Endometrial microvascular endothelial cells (primary cell): ENCODE measurements around the gene TRAFD1. TPM values are rescaled to one million over a fixed set of nuclear protein-coding genes. Genes with fewer than 3 reads are reported as not detected.
"Not testable (repeated sequence)": the region's sequence is repeated elsewhere in the genome, so short reads cannot be mapped to it uniquely, and the experiment has no call there.

Experiments used
- in situ Hi-C: cut with HindIII; loops from 2 replicates; pipeline ENCODE4 v1.10.0; 2017; ENCODE audit warnings: low sequenced_read_pairs, low pct_unique_long_range_greater_than_20kb; ENCODE audit errors: inconsistent ontology term
- total RNA-seq: library from RNA; depleted of rRNA; stranded (reverse); fragments of >200 nt; gene quantifications from one replicate; pipeline ENCODE4 v1.2.3, GENCODE V29; 2015; ENCODE audit errors: inconsistent ontology term

The TRAFD1 gene, protein sequence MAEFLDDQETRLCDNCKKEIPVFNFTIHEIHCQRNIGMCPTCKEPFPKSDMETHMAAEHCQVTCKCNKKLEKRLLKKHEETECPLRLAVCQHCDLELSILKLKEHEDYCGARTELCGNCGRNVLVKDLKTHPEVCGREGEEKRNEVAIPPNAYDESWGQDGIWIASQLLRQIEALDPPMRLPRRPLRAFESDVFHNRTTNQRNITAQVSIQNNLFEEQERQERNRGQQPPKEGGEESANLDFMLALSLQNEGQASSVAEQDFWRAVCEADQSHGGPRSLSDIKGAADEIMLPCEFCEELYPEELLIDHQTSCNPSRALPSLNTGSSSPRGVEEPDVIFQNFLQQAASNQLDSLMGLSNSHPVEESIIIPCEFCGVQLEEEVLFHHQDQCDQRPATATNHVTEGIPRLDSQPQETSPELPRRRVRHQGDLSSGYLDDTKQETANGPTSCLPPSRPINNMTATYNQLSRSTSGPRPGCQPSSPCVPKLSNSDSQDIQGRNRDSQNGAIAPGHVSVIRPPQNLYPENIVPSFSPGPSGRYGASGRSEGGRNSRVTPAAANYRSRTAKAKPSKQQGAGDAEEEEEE
- 18.5 TPM for total RNA-seq

DNA sequence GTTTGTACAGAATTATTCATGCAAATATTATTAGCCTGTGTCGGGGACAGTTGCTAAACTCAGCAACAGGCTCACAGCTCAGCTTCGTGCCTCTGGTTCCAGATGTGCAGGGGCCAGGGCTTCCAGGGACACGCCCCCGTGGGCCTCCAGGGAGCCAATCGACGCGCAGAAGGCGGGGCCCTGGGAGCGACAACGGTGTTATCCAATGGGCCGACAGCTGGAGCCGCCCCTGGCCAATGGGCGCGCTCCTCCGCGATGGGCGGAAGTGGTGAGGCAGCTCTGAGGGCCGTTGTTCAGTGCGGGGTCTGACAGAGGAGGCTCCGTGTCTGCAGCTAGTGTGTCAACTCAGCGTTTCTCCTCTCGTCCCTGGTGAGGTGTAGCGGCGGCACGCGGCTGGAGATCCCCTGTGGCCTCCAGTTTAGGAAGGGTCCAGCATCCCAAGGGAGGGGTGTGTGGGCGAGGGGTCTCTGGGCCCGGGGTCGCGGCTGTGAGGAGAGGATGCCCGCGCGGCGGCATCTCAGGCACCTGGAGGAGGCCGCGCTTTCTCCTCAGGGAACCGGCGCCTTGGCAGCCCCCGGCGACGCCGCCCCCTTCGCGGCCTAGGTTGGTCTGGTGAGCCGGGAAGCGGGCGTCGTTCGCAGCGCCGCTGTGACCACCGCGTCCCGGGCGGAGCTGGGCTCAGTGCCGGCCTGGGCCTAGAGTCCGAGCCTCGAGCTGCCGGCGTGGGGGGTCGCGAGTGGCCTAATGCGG, at the start of gene TRAFD1:
Gene TRAFD1 (plus strand): TSS at position 311 of the 750 bp plus-strand sequence. CDS start 4,963 bp downstream, outside the sequence.
- in situ Hi-C loops = no loop called here

DNA sequence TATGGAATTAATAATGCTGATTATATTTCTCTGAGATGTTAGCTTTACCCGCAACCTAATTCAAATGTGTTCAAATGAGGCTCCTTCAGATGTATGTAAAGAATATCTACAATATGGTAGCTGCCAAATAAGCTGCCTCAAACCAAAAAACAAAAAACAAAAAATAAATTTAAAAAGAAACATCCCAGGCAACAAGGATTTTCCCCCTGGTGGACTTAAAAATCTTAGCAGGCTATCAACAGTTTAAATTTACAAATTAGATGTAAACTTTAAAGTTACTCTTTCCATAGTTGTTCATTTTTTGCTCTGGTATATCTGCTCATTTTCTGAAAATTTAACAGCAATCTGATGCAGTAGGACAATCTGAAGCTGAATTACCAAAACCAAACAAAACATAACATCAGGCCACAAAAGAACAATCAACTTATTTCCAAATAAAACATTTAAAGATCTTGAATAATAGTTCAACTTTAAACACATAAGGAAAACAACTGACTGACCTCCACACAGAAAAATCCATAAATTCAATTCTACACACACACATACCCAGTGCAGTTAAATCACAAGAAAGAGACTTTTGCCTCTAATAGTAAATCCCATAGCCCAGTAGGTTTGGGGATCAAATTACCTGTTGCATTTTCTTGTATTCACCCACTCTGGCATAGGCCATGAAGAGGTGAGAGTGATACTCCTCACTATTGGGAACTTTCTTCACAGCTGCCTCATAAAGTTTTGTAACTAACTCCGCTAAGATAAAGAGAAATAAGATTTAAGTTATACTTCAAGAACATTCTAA, 38.1 kb upstream of the TRAFD1 start:
- in situ Hi-C loops = no loop called here

DNA sequence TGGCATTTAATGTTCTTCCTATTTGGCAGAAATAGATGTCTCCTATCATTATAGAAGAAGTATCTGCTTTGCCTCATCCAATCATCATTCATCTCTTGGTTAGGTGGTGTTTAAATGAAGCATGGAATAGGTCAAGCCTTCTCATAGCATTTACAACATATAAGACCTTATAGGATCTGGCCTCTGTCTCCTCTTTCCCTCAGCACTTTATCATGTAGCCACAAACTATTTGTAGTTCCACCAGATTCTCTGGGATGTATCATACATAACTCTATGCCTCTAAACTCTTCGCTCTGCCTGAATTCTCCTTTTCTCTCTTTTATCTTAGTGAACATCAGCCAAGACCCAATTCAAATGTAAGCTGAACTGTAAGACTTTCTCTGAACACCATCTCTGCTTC, 37.5 kb upstream of the TRAFD1 start:
- in situ Hi-C loops = no loop called here

DNA sequence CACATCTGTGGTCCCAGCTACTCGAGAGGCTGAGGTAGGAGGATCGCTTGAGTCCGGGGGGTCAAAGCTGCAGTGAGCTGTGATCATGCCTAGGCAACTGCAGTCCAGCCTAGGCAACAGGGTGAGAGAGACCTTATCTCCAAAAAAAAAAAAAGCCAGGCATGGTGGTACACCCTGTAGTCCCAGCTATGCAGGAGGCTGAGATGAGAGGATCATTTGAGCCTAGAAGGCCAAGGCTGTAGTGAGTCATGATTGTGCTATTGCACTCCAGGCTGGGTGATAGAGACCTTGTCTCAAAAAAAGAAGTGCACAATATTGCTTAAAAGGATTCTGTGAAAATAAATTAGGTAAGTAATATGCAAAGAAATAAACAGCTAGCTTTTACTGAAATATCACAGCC, 33.8 kb upstream of the TRAFD1 start:
- in situ Hi-C loops = no loop called here

DNA sequence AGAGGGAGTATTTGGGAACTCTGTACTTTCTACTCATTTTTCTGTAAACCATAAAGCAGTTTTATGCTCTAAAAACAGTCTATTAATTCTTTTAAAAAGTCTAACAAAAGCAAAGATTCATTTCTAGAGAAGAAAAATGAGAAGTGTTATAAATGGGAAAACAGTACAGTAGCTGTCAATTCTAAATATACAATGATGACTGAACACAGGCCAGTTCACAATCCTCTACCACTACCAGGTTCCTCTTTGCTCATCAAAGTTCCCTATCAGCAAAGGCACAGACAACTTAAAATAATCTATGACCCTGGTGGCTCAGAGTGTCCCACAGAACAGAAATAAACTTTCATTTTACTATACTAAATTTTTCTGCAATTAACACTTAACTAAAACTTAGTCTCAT, 29.3 kb upstream of the TRAFD1 start:
- in situ Hi-C loops = no loop called here

DNA sequence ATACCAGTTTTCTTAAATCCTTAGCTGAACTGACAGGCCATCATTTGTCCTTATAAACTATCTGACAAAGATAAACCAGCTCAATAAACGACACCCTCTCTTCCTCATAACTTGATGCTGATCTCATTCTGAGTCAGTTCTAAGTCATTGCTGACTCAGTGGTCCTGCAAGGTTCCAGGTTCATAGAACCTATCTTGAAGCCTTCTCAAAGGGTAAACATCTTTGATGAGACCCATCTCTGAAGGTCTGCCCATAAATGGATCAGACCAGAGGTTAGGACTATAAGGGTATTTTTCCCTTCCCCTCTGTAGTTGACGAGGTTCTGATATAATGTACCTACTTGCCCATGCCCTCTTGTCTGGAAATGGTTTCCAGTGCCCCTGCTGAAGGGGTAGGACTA, 28.7 kb upstream of the TRAFD1 start:
- in situ Hi-C loops = no loop called here

DNA sequence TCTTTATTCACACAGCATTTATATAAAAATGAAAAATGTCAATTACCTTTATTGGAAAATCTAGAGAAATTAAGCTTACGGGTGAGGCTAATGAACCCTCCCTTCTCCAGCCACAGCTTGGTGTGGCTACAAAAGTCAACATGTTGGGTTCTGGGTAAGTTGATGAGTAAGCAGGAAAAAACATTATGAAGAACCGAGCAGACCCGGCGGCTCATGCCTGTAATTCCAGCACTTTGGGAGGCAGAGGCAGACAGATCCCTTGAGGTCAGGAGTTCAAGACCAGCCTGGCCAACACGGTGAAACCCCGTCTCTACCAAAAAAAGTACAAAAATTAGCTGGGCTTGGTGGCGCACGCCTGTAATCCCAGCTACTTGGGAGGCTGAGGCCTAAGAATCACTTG, 27.7 kb upstream of the TRAFD1 start:
- in situ Hi-C loops = no loop called here

DNA sequence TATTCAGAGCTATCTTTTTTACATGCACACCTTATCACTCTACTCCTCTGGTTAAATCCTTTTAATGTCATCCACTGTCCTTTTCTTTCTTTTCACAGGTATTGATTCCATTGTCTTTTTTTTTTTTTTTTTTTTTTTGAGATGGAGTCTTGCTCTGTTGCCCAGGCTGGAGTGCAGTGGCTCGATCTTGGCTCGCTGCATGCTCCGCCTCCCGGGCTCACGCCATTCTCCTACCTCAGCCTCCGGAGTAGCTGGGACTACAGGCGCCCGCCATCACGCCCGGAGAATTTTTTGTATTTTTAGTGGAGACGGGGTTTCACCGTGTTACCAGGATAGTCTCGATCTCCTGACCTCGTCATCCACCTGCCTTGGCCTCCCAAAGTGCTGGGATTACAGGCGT, 24.9 kb upstream of the TRAFD1 start:
- in situ Hi-C loops = not testable (repeated sequence)

DNA sequence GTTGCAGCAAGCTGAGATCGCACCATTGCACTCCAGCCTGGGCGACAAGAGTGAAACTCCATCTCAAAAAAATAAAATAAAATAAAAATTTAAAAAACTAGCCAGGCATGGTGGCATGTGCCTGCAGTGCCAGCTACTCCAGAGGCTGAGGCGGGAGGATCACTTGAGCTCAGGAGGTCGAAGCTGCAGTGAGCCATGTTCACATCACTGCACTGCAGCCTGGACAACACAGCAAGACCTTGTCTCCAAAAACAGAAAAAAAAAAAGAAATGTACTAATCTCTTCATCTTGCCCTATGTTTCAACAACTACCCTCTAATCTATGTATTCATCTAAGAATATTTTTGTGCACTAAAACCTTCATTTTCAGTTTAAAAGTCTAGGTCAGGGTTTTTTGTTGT, 23.2 kb upstream of the TRAFD1 start:
- in situ Hi-C loops = no loop called here

DNA sequence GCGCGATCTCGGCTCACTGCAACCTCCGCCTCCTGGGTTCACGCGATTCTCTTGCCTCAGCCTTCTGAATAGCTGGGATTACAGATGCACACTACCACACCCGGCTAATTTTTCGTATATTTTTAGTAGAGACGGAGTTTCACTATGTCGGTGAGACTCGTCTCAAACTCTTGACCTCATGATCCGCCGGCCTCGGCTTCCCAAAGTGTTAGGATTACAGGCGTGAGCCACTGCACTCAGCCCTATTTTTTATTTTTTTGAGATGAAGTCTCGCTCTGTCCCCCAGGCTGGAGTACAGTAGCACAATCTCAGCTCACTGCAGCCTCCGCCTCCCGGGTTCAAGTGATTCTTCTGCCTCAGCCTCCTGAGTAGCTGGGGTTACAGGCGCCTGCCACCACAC, 22.6 kb upstream of the TRAFD1 start:
- in situ Hi-C loops = not testable (repeated sequence)

DNA sequence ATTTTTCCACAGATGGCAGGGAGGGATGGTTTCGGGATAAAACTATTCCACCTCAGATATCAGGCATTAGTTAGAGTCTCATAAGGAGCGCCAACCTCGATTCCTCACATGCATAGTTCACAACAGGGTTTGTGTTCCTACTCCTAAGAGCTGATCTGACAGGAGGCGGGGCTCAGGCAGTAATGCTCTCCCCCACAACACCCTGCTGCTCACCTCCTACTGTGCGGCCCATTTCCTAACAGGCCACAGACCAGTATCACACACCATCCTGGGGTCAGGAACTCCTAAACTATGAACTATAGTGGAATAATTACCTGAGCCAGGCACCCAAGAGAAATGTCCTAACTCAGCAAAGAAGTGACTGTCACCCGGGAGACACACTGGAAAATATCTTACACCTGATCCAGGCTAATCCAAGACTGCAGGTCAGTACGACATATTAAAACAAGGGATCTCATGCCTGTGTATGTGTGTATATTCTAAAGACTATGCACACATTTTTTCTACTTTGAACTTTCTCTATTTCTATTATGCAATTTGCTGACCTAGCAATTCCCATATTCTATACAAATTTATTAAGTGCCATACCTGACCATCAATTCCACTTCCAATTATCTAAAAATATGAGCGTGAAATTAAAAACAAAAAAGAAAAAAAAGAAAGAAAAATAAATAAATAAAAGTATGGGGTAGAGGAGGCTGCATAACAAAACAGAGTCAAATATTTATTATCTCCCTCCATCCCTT, 21.4 kb upstream of the TRAFD1 start:
- in situ Hi-C loops = no loop called here

DNA sequence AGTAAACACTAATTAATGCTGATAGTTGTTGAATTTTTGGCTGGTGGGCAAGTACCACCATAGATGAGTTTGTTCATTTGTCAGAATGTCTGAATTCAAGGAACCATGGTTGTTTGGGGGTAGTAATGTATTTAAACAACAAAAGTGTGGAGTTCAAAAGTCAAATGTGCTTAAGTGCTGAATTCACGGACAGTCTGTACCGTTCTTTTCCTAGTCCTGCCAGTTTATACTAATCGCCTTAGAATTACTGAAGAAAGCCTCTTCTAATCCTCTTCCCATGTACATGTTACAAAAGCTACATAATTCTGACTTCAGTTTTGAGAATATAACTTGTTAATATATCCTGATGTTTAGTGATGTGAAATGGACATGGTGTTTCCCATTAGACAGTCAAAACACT, 19.5 kb upstream of the TRAFD1 start:
- in situ Hi-C loops = no loop called here

DNA sequence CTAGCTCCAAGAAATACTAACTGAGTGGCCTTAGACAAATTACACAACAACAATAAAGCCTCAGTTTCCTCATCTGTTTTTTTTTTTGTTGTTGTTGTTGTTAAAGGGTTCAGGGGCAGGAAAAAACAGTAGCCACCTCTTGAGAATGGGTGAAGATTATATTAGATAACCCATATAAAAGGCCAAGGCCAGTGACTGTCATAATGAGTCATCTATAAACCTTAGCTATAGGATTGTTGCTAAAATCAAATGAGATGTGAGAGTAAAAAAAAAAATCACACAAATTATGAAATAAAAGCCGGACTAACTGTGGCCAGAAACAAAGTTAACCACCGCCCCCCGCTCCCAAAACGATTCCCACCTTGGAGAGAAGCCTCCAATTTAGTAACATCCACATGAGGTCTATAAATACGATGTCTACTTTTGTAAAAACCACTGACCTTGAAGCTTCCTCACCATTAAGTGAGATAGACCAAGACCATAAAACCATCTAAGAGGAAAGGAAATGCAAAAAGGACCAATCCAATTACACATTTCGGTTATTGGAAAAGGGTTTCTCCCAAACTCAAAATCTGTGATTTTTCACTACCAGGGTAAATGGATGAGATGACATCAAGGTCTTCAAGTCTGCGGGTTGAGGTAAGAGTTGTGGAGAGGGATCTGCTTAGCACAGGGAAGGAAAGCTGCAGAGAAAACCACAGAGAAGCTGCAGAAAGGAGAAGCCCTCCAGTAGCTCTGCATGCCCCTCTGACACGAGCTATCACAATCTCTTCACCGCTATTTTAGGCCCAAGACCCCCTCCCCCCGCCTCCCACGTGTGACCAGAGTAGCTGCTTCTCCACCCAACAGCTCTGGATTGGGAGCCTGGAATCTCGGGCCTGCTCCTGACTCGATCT, 17.8 kb upstream of the TRAFD1 start:
- in situ Hi-C loops = no loop called here

DNA sequence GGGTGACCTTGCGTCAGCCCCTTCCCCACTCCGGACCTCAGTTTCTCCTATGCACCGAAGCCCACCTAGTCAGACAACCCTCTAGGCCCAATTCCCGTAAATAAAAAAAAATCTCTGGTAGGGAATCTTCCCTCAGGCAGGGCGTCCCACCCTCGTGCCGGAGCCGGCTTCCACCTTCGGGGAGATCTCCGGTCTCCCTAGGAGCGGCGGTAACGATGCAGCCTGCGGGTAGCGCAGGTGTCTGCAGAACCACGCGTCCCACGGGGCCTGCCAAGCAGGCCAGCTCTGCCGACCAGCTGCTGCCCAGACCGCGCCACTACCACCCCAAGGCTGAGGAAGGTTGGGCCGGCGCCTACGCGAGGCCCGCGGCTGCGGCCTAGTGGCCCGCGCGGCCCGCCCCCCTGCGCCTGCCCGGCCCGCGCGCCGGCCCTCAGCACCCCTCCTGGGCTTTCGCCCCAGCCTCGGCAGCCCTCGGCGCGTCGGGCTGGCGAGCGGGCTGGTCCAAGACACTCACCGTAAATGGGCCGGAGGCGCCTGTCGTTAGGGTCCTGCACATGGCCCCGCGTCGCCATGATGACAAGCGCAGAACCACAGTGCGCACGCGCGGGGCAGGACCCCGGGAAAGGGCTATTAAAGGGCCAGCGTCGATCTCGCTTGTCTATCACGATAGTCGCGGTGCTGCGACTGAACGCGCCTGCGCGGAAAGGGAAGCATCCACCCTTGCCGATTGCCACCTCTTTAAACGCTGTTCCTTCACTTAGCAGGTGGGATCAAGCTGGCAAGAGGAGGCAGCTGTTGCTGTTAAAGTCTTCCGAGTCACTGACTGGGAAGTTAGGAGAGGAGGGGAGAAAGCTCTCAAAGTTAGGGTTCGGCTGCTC, 16.9 kb upstream of the TRAFD1 start, which contains the start of gene NAA25:
Gene NAA25 (minus strand): TSS at position 582 of the 878 bp plus-strand sequence. CDS start 10 bp downstream, at position 572.
- in situ Hi-C loops = no loop called here

DNA sequence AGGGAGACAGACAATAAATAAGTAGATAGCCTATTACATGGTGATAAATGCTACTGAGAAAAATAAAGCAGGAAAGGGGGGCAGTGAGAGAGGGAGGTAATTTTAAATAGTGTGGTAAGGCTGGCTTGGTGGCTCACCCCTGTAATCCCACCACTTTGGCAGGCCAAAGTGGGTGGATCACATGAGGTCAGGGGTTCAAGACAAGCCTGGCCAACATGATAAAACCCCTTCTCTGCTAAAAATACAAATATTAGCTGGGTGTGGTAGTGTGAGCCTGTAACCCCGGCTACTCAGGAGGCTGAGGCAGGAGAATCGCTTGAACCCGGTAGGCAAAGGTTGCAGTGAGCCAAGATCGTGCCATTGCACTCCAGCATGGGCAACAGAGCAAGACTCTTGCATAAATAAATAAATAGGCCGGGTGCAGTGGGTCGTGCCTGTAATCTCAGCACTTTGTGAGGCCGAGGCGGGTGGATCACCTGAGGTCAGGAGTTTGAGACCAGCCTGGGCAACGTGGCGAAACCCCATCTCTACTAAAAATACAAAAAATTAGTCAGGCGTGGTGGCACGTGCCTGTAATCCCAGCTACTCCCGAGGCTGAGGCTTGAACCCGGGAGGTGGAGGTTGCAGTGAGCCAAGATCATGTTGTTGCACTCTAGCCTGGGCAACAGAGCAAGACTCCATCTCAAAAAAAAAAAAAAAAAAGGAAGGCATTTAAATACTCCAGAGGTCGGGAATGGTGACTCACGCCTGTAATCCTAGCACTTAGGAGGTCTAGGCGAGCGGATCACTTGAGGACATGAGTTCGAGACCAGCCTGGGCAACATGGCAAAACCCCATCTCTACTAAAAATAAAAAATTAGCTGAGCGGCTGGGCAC, 14.3 kb upstream of the TRAFD1 start:
- in situ Hi-C loops = not testable (repeated sequence)

DNA sequence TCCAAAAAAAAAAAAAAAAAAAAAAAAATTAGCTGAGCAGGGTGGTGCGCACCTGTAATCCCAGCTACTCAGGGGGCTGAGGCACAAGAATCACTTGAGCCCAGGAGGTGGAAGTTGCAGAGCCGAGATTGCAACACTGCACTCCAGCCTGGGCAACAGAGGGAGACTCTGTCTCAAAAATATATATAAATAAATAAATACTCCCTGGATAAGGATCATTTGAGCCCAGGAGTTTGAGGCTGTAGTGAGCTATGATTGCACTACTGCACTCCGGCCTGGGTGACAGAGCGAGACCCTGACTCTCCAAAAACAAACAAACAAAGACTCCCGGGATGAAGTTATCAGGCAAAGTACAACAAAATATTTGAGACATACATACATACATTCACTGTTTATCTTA, 13.4 kb upstream of the TRAFD1 start:
- in situ Hi-C loops = no loop called here
